Lower leg skin (tissue), 4 donors: ENCODE data around the gene FTH1. TPM values are rescaled to one million over a fixed set of nuclear protein-coding genes. Genes with fewer than 3 reads are reported as not detected.

Source experiments
- DNase-seq, 2 donors: peaks; one replicate each; pipeline ENCODE4 v3.0.0-alpha.2; 2019; ENCODE audit warnings: low spot score in 2 of 2
- H3K4me3 ChIP-seq: fragments of 200-600 bp; sonication (generic); 2 replicates; pipeline ENCODE4 v1.5.1; 2017; ENCODE audit warnings: mild to moderate bottlenecking, low read depth; ENCODE audit not compliant: poor library complexity, severe bottlenecking
- POLR2A ChIP-seq, 2 donors: fragments of 450-650 bp; IDR thresholded peaks; one replicate each; pipeline ENCODE4 v1.6.1; 2016 to 2017; ENCODE audit warnings: antibody characterized with exemption in 2 of 2, mild to moderate bottlenecking in 1 of 2, moderate library complexity in 1 of 2
- WGBS, 2 donors: methylation state at CpG; one replicate each; pipeline ENCODE4 v1.1.5; 2018; 5-methylcytosine and 5-hydroxymethylcytosine counted together
- intact Hi-C: fragments of 100-400 bp; cut with DNase I; formaldehyde crosslinking; loops from one replicate; pipeline ENCODE4 v1.15.0; 2023; ENCODE audit warnings: low total_unique reads
- total RNA-seq, 4 donors: library from RNA; depleted of rRNA; stranded (reverse); fragments of >200 nt; gene quantifications; one replicate each; pipeline ENCODE4 v1.1.0, GENCODE V29; 2016
- TF ChIP-seq, protein P1 (sequence below), 3 donors: fragments of 450-650 bp; IDR thresholded peaks; one replicate each; pipeline ENCODE4 v1.5.1; 2016; ENCODE audit warnings: antibody characterized with exemption in 3 of 3, mild to moderate bottlenecking in 3 of 3, moderate library complexity in 2 of 3

The FTH1 gene
- total RNA-seq, 4 donors from 2014 or later: 583 to 1,081 (median 634) TPM

DNA sequence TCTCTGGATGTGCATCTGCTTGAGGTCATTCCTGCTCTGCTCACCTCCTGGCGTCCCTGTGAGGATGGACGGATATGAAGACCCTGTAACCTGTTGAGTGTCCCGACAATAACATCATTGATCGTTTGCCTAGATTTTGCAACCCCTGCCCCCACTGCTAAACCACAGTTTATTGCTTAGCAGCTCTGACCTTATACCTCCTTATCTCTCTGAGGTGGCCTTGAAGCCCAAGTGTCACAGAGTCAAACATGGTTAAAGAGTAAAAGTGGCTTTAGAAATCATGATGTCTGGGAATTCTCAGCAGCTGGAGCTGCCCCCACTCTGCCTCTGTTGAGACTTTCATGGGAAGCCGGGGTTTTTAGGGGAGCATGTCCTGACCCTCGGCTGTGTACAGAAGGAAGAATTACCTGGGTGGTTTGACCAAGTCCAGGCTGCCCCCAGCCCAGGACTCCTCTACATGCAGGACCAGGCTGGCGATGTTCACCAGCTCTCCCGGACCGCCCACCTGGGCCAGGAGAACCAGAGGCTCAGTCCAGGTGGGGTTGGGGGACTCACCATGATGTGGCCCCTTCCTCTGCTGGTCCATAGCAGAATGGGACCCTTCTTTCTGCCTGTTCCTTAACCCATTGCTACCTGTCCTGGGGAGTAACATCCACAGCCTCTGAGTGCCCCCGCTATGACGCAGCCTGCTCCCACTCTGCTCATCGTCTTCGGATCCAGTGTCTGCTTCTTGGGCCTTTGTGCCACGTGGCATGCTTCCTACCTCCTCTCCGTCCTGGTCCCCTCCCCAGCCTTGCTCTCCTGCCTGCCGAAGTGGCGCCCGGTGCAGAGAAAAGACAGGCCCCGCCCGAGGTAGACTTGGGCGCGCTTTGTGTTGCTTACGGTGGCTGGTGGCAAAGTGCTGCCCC lies 33.4 kb upstream of the FTH1 start:
- WGBS, 2 donors: 88% methylated on average over 23 of the region's 23 CpGs
- TF ChIP-seq, protein P1, sequence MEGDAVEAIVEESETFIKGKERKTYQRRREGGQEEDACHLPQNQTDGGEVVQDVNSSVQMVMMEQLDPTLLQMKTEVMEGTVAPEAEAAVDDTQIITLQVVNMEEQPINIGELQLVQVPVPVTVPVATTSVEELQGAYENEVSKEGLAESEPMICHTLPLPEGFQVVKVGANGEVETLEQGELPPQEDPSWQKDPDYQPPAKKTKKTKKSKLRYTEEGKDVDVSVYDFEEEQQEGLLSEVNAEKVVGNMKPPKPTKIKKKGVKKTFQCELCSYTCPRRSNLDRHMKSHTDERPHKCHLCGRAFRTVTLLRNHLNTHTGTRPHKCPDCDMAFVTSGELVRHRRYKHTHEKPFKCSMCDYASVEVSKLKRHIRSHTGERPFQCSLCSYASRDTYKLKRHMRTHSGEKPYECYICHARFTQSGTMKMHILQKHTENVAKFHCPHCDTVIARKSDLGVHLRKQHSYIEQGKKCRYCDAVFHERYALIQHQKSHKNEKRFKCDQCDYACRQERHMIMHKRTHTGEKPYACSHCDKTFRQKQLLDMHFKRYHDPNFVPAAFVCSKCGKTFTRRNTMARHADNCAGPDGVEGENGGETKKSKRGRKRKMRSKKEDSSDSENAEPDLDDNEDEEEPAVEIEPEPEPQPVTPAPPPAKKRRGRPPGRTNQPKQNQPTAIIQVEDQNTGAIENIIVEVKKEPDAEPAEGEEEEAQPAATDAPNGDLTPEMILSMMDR (IDR thresholded peaks at IDR 0.05): no peak
- no peak for TF ChIP-seq POLR2A (IDR thresholded peaks at IDR 0.05)

DNA sequence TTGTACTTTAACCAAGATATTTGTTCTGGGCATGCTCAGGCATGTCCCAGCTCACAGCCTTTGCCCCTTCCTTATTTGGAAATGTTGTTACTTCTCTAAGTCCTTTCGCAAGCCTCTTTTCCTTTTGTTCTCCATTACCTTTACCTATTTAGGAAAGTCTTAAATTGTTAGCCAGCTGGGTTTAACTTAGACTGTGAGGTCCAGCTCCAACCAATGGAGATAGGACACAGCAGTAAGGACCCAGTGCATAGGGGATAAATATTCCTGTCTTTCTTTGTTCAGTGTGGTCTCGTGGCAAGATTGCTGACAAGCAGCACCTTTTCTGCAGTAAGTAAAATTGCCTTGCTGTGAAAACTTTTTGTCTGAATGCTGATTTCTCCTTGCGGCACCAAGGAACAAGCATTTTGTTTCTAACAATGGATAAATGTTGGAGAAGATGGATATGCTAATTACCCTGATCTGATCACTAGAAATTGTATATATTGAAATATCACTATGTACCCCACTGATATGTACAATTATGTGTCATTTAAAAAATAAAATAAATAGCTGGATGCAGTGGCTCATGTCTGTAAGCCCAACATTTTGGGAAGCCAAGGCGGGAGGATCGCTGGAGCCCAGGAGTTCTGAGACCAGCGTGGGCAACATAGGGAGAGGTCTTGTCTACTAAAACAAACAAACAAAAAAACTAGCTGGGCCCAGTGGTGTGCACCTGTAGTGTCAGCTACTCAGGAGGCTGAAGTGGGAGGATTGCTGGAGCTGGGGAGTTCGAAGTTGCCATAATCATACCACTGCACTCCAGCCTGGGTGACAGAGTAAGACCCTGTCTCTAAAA lies 31.9 kb upstream of the FTH1 start:
- WGBS, 2 donors: 93 to 98% methylated on average over 7 of the region's 7 CpGs
- intact Hi-C loops: no loop called here
- peak in 1 of 2 donors; percentile 68 for DNase-seq
- TF ChIP-seq, protein P1 (IDR thresholded peaks at IDR 0.05): no peak
- no peak for TF ChIP-seq POLR2A (IDR thresholded peaks at IDR 0.05)
- no peak overlapping the region for H3K4me3 ChIP-seq

More for the DNA sequence above, 33.4 kb upstream of the FTH1 start:
- peak in 1 of 2 donors; percentile 79 for DNase-seq
- no peak overlapping the region for H3K4me3 ChIP-seq
- intact Hi-C loops: no loop called here

DNA sequence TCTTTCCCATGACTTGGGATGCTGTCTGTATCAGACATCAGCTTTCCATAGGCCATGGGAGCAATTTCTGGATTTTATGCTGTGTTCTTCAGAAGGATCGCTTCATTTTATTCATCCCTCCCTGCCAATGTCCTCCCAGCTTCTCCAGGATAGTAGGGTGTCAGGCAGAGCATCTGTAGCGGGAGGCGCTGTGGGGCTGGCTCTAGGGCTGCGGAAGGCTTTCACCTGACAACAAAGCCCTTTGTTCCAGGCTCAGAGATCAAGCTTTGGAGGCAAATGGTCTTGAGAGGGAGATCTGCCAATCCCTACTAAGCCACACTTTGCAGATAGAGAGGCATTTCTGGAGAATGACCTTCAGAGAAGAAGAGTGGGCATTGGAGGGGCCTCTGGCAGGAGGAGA lies 29.5 kb upstream of the FTH1 start:
- DNase-seq: peak in 1 of 2 donors; percentile 17
- TF ChIP-seq, protein P1 (IDR thresholded peaks at IDR 0.05): no peak
- no peak for TF ChIP-seq POLR2A (IDR thresholded peaks at IDR 0.05)
- intact Hi-C loops: no loop called here
- H3K4me3 ChIP-seq: no peak overlapping the region
- 91 to 92% methylated on average over 4 of the region's 4 CpGs for WGBS, 2 donors

DNA sequence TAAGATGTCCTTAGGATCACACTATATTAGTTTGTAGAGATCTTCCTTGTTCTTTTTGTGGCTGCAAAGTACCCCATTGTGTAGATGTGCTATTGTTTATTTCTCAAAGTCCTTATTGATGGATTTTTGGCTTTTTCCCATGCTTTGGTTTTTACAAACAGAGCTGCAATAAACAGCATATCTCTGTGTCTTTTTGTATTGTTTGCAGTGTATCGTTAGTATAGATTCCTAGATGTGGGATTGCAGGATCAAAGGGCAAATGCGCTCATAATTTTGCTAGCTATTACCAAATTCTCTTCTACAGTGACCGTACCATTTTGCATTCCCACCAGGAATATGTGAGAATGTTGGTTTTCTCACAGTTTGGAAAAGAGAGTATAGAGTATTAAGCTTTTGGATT lies 27.5 kb upstream of the FTH1 start:
- intact Hi-C loops: no loop called here
- TF ChIP-seq POLR2A (IDR thresholded peaks at IDR 0.05): no peak
- TF ChIP-seq, protein P1 (IDR thresholded peaks at IDR 0.05): no peak
- no peak for DNase-seq
- H3K4me3 ChIP-seq: no peak overlapping the region
- 79 to 84% methylated on average over 3 of the region's 3 CpGs for WGBS, 2 donors

DNA sequence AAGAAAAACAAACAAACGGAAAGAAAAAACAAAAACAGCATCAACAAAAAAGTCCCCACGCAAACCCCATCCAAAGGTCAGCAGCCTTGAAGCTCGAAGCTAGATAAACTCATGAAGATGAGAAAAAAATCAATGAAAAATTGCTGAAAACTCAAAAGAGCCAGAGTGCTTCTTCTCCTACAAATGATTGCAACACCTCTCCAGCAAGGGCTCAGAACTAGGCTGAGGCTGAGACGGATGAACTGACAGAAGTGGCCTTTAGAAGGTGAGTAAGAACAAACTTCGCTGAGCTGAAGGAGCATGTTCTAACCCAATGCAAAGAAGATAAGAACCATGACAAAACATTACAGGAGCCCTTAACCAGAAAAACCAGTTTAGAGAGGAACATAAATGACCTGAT lies 18.4 kb upstream of the FTH1 start:
- 85 to 87% methylated on average over 5 of the region's 5 CpGs for WGBS, 2 donors
- H3K4me3 ChIP-seq: no peak overlapping the region
- TF ChIP-seq, protein P1 (IDR thresholded peaks at IDR 0.05): no peak
- TF ChIP-seq POLR2A (IDR thresholded peaks at IDR 0.05): no peak
- DNase-seq: peak in 1 of 2 donors; percentile 13
- intact Hi-C loops: no loop called here
